ENCODE measurements around the gene SMARCD3.

The SMARCD3 gene

GRCh38 chr7:151286148-151286547 is 37.7 kb upstream of the SMARCD3 start:
- DNase-seq (ENCODE audit: low spot score), result no peak
- in situ Hi-C loops (cut with MboI; ENCODE audit: low pct_unique_long_range_greater_than_20kb, low sequenced_read_pairs, unreplicated experiment), result no loop called here
- TF ChIP-seq, protein P1, sequence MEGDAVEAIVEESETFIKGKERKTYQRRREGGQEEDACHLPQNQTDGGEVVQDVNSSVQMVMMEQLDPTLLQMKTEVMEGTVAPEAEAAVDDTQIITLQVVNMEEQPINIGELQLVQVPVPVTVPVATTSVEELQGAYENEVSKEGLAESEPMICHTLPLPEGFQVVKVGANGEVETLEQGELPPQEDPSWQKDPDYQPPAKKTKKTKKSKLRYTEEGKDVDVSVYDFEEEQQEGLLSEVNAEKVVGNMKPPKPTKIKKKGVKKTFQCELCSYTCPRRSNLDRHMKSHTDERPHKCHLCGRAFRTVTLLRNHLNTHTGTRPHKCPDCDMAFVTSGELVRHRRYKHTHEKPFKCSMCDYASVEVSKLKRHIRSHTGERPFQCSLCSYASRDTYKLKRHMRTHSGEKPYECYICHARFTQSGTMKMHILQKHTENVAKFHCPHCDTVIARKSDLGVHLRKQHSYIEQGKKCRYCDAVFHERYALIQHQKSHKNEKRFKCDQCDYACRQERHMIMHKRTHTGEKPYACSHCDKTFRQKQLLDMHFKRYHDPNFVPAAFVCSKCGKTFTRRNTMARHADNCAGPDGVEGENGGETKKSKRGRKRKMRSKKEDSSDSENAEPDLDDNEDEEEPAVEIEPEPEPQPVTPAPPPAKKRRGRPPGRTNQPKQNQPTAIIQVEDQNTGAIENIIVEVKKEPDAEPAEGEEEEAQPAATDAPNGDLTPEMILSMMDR (IDR thresholded peaks at IDR 0.05; ENCODE audit: extremely low read depth, insufficient read depth, missing control alignments), result no peak

GRCh38 chr7:151283302-151283701 is 34.8 kb upstream of the SMARCD3 start:
- TF ChIP-seq, protein P1 (IDR thresholded peaks at IDR 0.05; ENCODE audit: extremely low read depth, insufficient read depth, missing control alignments), result no peak
- in situ Hi-C loops (cut with MboI; ENCODE audit: low pct_unique_long_range_greater_than_20kb, low sequenced_read_pairs, unreplicated experiment), result no loop called here
- no peak for DNase-seq (ENCODE audit: low spot score)

DNA sequence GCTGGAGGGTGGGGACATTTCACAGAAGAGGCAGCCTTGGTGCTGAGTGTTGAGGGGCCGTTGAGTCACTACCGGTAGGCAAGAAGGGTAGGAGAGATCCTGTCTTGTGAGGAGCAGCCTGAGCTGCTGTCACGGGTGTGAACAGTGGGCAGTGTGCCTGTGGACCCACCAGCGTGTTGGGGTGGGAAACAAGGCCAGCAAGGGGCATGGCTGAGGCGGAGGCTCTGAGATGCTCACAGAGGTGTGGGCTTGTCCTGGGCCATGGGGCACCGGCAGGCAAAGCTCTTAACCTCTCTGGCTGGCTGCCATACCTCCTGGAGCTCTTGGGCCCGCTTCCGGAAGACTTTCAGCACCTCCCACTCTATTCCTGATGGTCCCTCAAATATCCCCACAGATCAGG is 33.6 kb upstream of the SMARCD3 start:
- TF ChIP-seq, protein P1 (IDR thresholded peaks at IDR 0.05; ENCODE audit: extremely low read depth, insufficient read depth, missing control alignments), result no peak
- no peak for DNase-seq (ENCODE audit: low spot score)
- in situ Hi-C loops (cut with MboI; ENCODE audit: low pct_unique_long_range_greater_than_20kb, low sequenced_read_pairs, unreplicated experiment), result no loop called here

- TF ChIP-seq, protein P1 (IDR thresholded peaks at IDR 0.05; ENCODE audit: extremely low read depth, insufficient read depth, missing control alignments), result no peak
- DNase-seq (ENCODE audit: low spot score), result no peak
- in situ Hi-C loops (cut with MboI; ENCODE audit: low pct_unique_long_range_greater_than_20kb, low sequenced_read_pairs, unreplicated experiment), result no loop called here
Measured at GRCh38 chr7:151281686-151282085, 33.2 kb upstream of the SMARCD3 start.

DNA sequence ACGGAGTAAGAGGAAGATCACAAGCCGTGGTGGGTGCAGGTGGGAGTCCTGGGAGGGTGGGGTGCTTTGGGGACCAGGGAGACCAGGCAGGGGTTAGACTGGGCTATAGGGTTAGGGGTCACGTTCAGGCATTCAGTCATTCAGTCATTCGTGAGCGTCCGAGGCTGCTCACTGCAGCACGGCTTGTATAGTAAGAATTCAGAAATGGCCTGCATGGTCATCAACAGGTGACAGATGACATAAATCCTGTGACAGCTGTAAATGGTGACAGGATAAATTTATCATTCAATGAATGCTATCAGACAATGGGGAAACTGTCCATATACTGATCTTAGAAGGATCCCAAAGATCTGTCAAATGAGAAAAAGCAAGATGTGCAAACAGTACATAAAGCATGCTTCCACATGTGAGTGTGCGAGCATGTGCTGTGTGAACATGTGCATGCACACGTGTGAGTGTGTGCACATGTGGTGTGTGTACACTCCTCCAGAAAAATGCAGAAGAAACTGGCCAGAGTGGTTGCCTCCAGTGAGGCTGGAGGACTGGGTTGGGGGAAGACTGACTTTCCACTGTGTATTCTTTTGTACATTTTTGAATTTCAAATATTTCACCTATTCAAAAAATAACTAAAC is 32.0 kb upstream of the SMARCD3 start:
- TF ChIP-seq, protein P1 (IDR thresholded peaks at IDR 0.05; ENCODE audit: extremely low read depth, insufficient read depth, missing control alignments), result no peak
- in situ Hi-C loops (cut with MboI; ENCODE audit: low pct_unique_long_range_greater_than_20kb, low sequenced_read_pairs, unreplicated experiment), result no loop called here
- DNase-seq (ENCODE audit: low spot score), result no peak

GRCh38 chr7:151279868-151280267 is 31.4 kb upstream of the SMARCD3 start:
- in situ Hi-C loops (cut with MboI; ENCODE audit: low pct_unique_long_range_greater_than_20kb, low sequenced_read_pairs, unreplicated experiment), result no loop called here
- DNase-seq (ENCODE audit: low spot score), result no peak
- TF ChIP-seq, protein P1 (IDR thresholded peaks at IDR 0.05; ENCODE audit: extremely low read depth, insufficient read depth, missing control alignments), result no peak

Measured in GM13977 (cell line).